HG02943 (cell line): ENCODE results near the gene BLVRB.
"Not testable (repeated sequence)": the region's sequence is repeated elsewhere in the genome, so short reads cannot be mapped to it uniquely, and the experiment has no call there.

ENCODE experiments used
- ATAC-seq: cut with Tn5 transposase; IDR thresholded peaks from one replicate; pipeline ENCODE4 v1.9.1; 2021; ENCODE audit warnings: mild to moderate bottlenecking, low read depth, moderate library complexity; ENCODE audit not compliant: unreplicated experiment

Gene BLVRB

GRCh38 chr19:40465557-40466218 lies at the start of gene BLVRB:
Gene BLVRB, minus strand, starts transcription at chr19:40465745. Its CDS starts 57 bp downstream, at chr19:40465688.
- peak; percentile 78 for ATAC-seq

GRCh38 chr19:40513741-40514315 lies 48.3 kb upstream of the BLVRB start:
- ATAC-seq: no peak

GRCh38 chr19:40513345-40513678 lies 47.8 kb upstream of the BLVRB start:
- ATAC-seq: no peak

DNA sequence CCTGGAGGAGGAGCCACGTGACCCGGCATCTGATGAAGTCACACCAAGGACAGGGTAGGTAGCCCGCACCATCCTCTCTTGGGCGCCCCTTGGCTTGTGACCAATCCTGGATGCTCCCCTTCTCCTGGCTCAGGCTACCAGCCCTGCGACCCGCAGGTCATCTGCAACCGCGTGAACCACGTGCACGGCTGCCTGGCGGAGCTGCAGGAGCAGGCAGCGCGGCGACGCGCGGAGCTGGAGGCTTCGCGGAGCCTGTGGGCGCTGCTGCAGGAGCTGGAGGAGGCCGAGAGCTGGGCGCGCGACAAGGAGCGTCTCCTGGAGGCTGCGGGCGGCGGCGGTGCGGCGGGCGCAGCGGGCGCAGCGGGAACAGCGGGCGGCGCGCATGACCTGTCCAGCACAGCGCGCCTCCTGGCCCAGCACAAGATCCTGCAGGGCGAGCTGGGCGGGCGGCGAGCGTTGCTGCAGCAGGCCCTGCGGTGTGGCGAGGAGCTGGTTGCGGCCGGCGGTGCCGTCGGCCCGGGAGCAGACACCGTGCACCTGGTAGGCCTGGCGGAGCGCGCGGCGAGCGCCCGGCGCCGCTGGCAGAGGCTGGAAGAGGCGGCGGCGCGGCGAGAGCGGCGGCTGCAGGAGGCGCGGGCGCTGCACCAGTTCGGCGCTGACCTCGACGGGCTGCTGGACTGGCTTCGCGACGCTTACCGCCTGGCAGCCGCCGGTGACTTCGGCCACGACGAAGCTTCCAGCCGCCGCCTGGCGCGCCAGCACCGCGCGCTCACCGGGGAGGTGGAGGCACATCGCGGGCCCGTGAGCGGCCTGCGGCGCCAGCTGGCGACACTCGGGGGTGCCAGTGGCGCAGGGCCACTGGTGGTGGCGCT lies 47.2 kb upstream of the BLVRB start:
- ATAC-seq: no peak

DNA sequence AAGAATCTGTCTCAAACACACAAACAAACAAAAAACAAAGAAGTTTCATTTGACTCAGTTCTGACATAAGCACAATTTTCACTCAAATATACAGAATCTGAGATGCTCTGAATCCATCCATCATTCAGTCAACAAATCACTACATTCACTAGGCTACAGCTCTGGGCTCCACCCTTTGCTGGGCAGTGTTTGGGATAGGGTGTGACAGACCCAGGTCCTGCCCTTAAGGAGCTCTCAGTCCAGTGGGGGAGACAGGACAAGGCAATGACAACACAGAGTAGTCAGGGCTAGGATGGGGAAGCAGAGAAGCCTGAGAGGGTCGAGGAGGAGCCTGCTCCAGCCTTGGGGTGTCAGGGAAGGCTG lies 46.5 kb upstream of the BLVRB start:
- ATAC-seq: no peak

- ATAC-seq: no peak
Measured at GRCh38 chr19:40511487-40511886, 45.9 kb upstream of the BLVRB start.

GRCh38 chr19:40510526-40511115 lies 45.1 kb upstream of the BLVRB start:
- no peak for ATAC-seq

GRCh38 chr19:40508739-40509260 lies 43.3 kb upstream of the BLVRB start:
- no peak for ATAC-seq

DNA sequence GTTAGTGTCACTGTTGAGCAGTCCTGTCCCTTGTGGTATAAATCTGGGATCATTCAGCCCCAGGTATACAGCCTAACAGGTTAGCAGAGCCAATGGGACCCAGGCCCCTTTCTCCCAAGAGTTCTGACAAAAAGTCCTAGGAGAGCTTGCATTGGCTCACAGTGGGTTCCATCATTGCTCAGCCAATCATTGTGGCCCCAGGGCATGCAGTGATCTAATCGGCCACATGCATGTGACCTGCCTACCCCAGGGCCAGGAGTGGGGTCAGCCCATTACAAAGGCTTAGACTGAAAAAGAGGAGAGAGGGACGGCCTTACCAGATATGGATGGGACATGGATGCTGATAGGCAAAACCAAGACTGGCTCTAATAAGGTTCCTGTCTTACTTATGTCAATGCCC lies 42.3 kb upstream of the BLVRB start:
- ATAC-seq: no peak

- ATAC-seq: no peak
Measured at GRCh38 chr19:40506099-40506498, 40.6 kb upstream of the BLVRB start.

DNA sequence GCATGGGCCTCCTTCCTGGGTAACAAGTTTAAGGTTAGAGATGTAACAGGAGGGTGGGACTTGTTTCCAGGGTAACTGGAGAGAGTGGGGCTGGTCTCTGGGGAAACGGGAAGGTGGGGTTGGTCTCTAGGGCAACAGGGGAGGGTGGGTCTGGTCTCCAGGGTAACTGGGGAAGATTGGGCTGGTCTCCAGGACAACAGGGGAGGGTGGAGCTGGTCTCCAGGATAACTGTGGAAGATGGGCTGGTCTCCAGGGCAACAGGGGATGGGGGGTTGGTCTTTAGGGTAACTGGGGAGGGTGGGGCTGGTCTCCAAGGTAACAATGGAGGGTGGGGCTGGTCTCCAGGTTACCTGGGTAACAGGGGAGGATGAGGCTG lies 37.8 kb upstream of the BLVRB start:
- ATAC-seq: no peak

GRCh38 chr19:40502647-40503319 lies 37.2 kb upstream of the BLVRB start:
- ATAC-seq: no peak

DNA sequence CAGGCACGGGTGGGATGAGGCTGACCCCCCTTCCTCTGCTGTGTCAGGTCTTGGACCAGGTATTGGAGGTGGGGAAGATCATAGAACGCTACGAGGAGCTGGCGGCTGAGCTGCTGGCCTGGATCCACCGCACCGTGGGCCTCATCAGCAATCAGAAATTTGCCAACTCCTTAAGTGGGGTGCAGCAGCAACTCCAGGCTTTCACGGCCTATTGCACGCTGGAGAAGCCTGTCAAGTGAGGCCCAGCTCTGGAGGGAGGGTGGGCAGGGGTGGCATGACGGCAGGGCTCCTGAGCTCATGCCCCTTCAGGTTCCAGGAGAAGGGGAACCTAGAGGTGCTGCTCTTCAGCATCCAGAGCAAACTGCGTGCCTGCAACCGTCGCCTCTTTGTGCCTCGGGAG lies 36.5 kb upstream of the BLVRB start:
- ATAC-seq: no peak

GRCh38 chr19:40501599-40501998 lies 36.1 kb upstream of the BLVRB start:
- ATAC-seq: no peak

GRCh38 chr19:40500678-40501530 lies 35.4 kb upstream of the BLVRB start:
- not testable (repeated sequence) for ATAC-seq

DNA sequence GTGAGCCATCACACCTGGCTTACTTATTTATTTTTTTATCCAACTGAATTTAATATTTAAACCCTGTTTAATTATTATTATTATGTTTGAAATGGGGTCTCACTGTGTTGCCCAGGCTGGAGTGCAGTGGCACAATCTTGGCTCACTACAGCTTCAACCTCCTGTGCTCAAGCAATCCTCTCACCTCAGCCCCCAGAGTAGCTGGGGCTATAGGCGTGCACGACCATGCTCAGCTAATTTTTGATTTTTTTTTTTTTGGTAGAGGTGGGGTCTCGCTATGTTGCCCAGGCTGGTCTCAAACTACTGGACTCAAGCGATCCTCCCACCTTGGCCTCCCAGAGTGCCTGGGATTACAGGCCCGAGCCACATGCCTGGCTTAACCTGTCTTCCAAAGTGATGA lies 33.8 kb upstream of the BLVRB start:
- no peak for ATAC-seq

GRCh38 chr19:40497214-40497613 lies 31.7 kb upstream of the BLVRB start:
- ATAC-seq: no peak

GRCh38 chr19:40494191-40494838 lies 28.8 kb upstream of the BLVRB start:
- ATAC-seq: no peak

- ATAC-seq: no peak
Measured at GRCh38 chr19:40493778-40494177, 28.2 kb upstream of the BLVRB start.
